Measurements from ENCODE around the gene EMC1. TPM values are rescaled to one million over a fixed set of nuclear protein-coding genes. Genes with fewer than 3 reads are reported as not detected.
"Not testable (repeated sequence)": the region's sequence is repeated elsewhere in the genome, so short reads cannot be mapped to it uniquely, and the experiment has no call there.

The EMC1 gene
- total RNA-seq, 1 donor from 2014 or later: 61.8 TPM

DNA sequence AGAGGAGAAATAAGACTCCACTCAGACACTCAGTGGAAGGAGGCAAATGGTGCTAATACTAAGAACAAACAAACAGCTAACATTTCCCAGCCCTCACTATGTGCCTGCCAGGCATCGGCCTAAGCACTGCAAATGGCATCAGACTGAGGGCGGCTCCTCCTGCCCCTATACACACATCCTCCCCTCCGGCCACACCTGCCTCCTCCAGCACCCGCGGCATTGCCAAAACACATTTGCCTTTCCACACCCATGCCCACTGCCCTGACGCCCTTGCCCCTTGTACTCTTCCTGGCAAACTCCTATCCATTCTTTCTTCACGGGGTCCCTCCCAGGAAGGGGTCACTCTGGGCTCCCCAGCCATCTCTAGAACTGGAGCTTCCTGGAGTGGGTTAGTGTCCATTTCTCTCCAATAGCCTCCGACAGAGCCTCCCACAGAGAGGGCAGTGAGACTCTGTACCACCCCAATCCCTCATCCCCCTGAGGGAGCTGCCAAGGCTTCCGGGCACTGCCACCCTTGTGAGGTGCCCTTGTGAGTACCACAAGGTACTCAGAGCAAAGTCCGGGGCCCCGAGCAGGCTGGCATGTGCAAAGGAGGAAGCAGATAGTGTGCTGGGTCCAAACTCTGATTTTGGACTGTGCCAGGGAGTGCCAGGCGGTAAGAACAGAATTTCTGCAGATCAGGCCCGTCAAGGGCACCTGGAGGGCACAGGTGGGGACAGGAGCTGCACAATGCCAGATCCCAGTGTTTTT is 36.3 kb upstream of the EMC1 start:
- Mint-ChIP-seq H3K4me3 (peak overlapping the region; percentile 34), H3K27ac (ENCODE audit: unreplicated experiment) (no peak overlapping the region), H3K36me3 (ENCODE audit: low read depth) (peaks cover 22% of the 10 kb centered on the region), H3K27me3 (ENCODE audit: low read depth) (peaks cover 20% of the 10 kb centered on the region), H3K4me1 (peaks cover 4% of the 10 kb centered on the region), H3K9me3 (no peaks in the 10 kb centered on the region)
- TF ChIP-seq CTCF (conservative IDR thresholded peaks at IDR 0.05): no peak
- DNase-seq (ENCODE audit: low read depth, low spot score): no peak

GRCh38 chr1:19285807-19286206 is 34.5 kb upstream of the EMC1 start:
- H3K27me3 Mint-ChIP-seq (ENCODE audit: low read depth): peaks cover 20% of the 10 kb centered on the region
- H3K27ac Mint-ChIP-seq (ENCODE audit: unreplicated experiment); H3K4me3 Mint-ChIP-seq; H3K4me1 Mint-ChIP-seq; DNase-seq (ENCODE audit: low read depth, low spot score); H3K9me3 Mint-ChIP-seq: not testable (repeated sequence)
- H3K36me3 Mint-ChIP-seq (ENCODE audit: low read depth): peaks cover 15% of the 10 kb centered on the region

DNA sequence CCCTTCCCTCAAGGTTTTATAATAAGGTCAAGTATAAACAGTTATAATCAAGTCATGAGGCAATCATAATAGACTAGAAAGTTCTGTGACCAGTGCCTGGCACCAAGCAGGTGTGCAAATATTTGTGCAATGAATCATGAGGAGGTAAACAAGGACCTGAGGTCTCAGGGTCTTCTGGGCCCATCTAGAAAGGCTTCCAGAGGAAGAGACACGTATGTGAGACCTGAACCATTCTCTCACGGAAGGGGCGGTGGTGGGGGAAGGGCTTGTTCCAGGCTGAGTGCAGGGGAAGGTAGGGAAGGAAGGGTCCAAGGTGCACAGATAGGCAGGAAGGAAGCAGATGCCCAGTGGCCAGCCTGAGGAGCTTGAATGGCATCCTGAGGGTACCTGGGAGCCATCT is 34.0 kb upstream of the EMC1 start:
- not testable (repeated sequence) for H3K27ac Mint-ChIP-seq (ENCODE audit: unreplicated experiment); H3K4me1 Mint-ChIP-seq; H3K9me3 Mint-ChIP-seq; DNase-seq (ENCODE audit: low read depth, low spot score); H3K4me3 Mint-ChIP-seq
- H3K27me3 Mint-ChIP-seq (ENCODE audit: low read depth): peaks cover 20% of the 10 kb centered on the region
- H3K36me3 Mint-ChIP-seq (ENCODE audit: low read depth): peaks cover 15% of the 10 kb centered on the region

DNA sequence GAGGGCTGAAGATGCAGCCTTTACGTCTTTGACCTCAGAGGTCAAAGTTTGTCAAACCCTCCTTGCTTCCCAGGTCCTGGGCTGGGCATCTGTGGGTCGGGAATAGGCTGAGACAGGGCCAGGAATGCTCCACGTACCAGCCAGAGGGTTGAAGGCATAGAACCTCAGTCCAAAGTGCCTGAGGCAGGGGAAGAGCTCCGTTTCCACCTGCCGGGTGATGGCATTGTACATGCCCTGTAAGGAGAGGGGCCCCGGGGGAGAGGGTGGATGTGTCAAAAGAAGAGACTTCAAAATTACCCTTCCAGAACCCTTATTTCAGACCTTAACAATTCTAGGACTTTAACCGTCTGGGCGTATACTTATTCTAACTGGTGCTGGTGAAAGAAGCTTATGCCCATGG is 33.6 kb upstream of the EMC1 start:
- H3K9me3 Mint-ChIP-seq: no peaks in the 10 kb centered on the region
- DNase-seq (ENCODE audit: low read depth, low spot score): no peak
- no peak overlapping the region for H3K4me3 Mint-ChIP-seq
- peaks cover 4% of the 10 kb centered on the region for H3K4me1 Mint-ChIP-seq
- H3K36me3 Mint-ChIP-seq (ENCODE audit: low read depth): peaks cover 12% of the 10 kb centered on the region
- TF ChIP-seq CTCF (conservative IDR thresholded peaks at IDR 0.05): no peak
- no peak overlapping the region for H3K27ac Mint-ChIP-seq (ENCODE audit: unreplicated experiment)
- peaks cover 19% of the 10 kb centered on the region for H3K27me3 Mint-ChIP-seq (ENCODE audit: low read depth)

DNA sequence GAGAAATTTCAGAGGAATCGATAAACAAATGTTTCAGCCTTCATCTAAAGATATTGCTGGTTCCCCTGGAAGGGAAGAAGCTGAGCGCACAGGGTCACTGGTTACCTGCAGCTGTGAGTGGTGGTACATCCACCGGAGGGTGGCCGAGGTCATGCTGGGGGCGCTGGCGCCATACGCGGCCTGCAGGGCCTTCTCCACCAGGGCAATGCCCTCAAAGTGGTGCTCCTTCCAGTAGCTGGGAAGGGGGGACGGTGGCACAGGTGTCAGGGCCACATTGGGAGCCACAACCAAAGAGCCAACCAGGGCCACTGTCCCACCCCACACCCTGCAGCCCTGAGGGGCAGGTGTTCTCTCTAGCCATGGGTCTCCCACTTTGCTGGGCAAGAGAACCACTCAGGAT is 32.6 kb upstream of the EMC1 start:
- Mint-ChIP-seq H3K4me3 (no peak overlapping the region), H3K9me3 (no peaks in the 10 kb centered on the region), H3K36me3 (ENCODE audit: low read depth) (peaks cover 5% of the 10 kb centered on the region), H3K4me1 (peaks cover under 1% of the 10 kb centered on the region), H3K27me3 (ENCODE audit: low read depth) (peaks cover 9% of the 10 kb centered on the region), H3K27ac (ENCODE audit: unreplicated experiment) (no peak overlapping the region)
- no peak for TF ChIP-seq CTCF (conservative IDR thresholded peaks at IDR 0.05)
- DNase-seq (ENCODE audit: low read depth, low spot score): no peak

DNA sequence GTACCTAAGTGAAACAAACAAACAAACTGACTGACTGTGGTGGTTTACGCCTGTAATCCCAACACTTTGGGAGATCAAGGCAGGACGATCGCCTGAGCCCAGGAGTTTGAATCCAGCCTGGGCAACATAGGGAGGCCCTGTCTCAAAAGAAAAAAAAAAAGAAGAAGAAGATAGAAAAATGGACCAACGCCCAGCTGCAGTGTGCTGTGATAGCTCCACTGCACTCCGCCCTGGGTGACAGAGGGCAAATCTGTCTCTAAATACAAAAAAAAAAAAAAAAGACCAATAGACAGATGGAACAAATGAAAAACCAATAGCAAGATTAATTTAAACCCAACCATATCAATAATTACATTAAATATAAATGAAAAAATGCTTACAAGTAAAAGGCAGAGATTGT is 23.3 kb upstream of the EMC1 start:
- no peak for TF ChIP-seq CTCF (conservative IDR thresholded peaks at IDR 0.05)
- DNase-seq (ENCODE audit: low read depth, low spot score): no peak
- Mint-ChIP-seq H3K9me3 (no peaks in the 10 kb centered on the region), H3K27ac (ENCODE audit: unreplicated experiment) (no peak overlapping the region), H3K27me3 (ENCODE audit: low read depth) (no peaks in the 10 kb centered on the region), H3K4me1 (no peaks in the 10 kb centered on the region), H3K4me3 (no peak overlapping the region), H3K36me3 (ENCODE audit: low read depth) (peaks cover 17% of the 10 kb centered on the region)

DNA sequence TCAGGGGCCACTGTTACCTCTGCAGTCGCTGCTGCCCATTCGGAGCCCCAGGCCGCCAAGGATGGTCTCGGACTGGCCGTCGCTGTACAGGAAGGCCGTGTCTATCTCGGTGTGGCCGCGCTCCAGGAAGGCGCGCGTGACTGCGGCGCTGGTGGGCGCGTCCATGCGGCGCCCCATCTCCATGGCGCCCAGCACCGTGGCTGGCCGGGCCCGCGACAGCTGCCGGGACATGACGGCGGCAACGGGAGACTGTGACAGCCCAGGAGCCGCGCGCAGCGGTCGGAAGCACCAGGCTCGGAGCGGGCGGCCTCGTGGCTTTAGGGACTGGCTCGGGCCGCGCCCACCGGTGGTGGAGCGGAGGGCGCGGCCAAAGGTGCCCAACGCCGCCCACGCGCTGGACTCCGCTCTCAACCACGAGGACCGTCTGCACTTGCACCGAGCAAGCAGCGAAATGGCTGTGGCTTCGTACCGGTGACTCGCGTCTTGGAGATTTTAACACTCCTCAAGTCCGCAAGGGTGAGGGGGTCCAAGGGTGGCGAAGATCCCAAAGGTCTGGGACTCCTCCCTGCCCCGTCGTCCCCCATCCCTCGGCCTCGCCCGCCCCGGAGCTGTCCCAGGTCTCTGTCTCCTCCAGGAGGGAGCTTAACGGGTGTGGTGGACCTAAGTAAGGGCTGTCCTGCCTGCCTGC is 22.7 kb upstream of the EMC1 start:
- H3K4me1 Mint-ChIP-seq; DNase-seq (ENCODE audit: low read depth, low spot score); H3K27me3 Mint-ChIP-seq (ENCODE audit: low read depth); H3K9me3 Mint-ChIP-seq; H3K4me3 Mint-ChIP-seq; H3K27ac Mint-ChIP-seq (ENCODE audit: unreplicated experiment): not testable (repeated sequence)
- H3K36me3 Mint-ChIP-seq (ENCODE audit: low read depth): peaks cover 16% of the 10 kb centered on the region

Measured in neural crest cell (in vitro differentiated cells).